PC-3 (cell line): ENCODE data around the gene ULK3.

Experiments
- CTCF ChIP-seq: fragments of 300-600 bp; sonication (generic); conservative IDR thresholded peaks from 2 replicates; pipeline ENCODE4 v1.5.1; 2017; ENCODE audit warnings: antibody characterized with exemption, low read depth, mild to moderate bottlenecking, low read length
- EZH2 ChIP-seq: fragments of 300-600 bp; sonication (generic); IDR thresholded peaks from one replicate; pipeline ENCODE4 v1.6.1; 2017; ENCODE audit warnings: antibody characterized with exemption, mild to moderate bottlenecking, low read length; ENCODE audit not compliant: unreplicated experiment
- EZH2phosphoT487 ChIP-seq: fragments of 300-600 bp; sonication (generic); IDR thresholded peaks from 2 replicates; pipeline ENCODE4 v1.6.1; 2018; ENCODE audit warnings: mild to moderate bottlenecking, antibody characterized with exemption, low read length, borderline replicate concordance

GRCh38 chr15:74892313-74892712, 49.4 kb upstream of the ULK3 start:
- TF ChIP-seq CTCF = no peak
- no peak for TF ChIP-seq EZH2phosphoT487
- TF ChIP-seq EZH2 = no peak
